Muscle layer of duodenum (tissue), 2 donors: Measurements from ENCODE around the gene DACH2.

Experiments
- H3K27ac ChIP-seq: one replicate; pipeline ENCODE4 v1.7.0; 2013; ENCODE audit warnings: mild to moderate bottlenecking, low read length
- H3K27me3 ChIP-seq: one replicate; pipeline ENCODE4 v1.7.0; 2013; ENCODE audit warnings: low read depth, mild to moderate bottlenecking, control low read depth, low read length
- H3K36me3 ChIP-seq, 2 donors: one replicate each; pipeline ENCODE4 v1.7.0; 2013; ENCODE audit warnings: low read length in 2 of 2, control low read depth in 1 of 2, mild to moderate bottlenecking in 1 of 2; ENCODE audit not compliant: insufficient read depth in 2 of 2, control insufficient read depth in 1 of 2
- H3K4me1 ChIP-seq, 2 donors: one replicate each; pipeline ENCODE4 v1.7.0; 2013; ENCODE audit warnings: low read length in 2 of 2, mild to moderate bottlenecking in 2 of 2, control low read depth in 1 of 2, moderate library complexity in 1 of 2; ENCODE audit not compliant: insufficient read depth in 2 of 2, control insufficient read depth in 1 of 2
- H3K4me3 ChIP-seq, 2 donors: one replicate each; pipeline ENCODE4 v1.7.0; 2013; ENCODE audit warnings: low read length in 2 of 2, low read depth in 1 of 2, mild to moderate bottlenecking in 1 of 2
- H3K9me3 ChIP-seq, 2 donors: one replicate each; pipeline ENCODE4 v1.7.0; 2013; ENCODE audit warnings: low read length in 2 of 2, control low read depth in 1 of 2, mild to moderate bottlenecking in 1 of 2; ENCODE audit not compliant: control insufficient read depth in 1 of 2
- donor health status: healthy.

DACH2 gene

GRCh38 chrX:86805241-86805640, 657.0 kb downstream of the DACH2 start:
- Histone ChIP-seq H3K9me3 (peaks cover 0 to 4% of the 10 kb centered on the region in 2 donors), H3K4me1 (no peaks in the 10 kb centered on the region), H3K27me3 (no peaks in the 10 kb centered on the region), H3K4me3 (no peak overlapping the region), H3K36me3 (no peaks in the 10 kb centered on the region), H3K27ac (no peak overlapping the region)

DNA sequence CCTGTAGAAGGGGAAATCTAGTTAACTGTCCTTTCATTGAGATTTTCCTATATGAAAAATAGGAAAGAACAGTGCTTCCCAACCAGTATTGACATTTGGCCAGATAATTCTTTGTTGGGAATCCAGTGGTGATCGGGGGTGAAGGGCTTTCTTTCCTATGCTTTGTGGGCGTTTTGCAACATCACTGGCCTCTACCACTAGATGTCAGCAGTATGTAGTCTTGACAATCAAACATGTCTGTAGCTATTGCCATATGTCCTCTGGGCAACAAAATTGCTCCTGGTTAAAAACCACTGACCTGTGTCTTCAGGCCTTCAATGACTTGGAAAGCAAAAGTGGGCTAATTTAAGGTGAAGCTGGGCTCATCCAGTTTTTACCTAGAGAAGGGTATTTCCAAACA, 658.5 kb downstream of the DACH2 start:
- Histone ChIP-seq H3K27ac (no peak overlapping the region), H3K36me3 (no peaks in the 10 kb centered on the region), H3K4me3 (no peak overlapping the region), H3K9me3 (peaks cover 0 to 4% of the 10 kb centered on the region in 2 donors), H3K4me1 (no peaks in the 10 kb centered on the region), H3K27me3 (no peaks in the 10 kb centered on the region)

GRCh38 chrX:86809651-86810050, 661.4 kb downstream of the DACH2 start:
- Histone ChIP-seq H3K27me3 (no peaks in the 10 kb centered on the region), H3K36me3 (no peaks in the 10 kb centered on the region), H3K4me1 (no peaks in the 10 kb centered on the region), H3K9me3 (peaks cover 0 to 4% of the 10 kb centered on the region in 2 donors), H3K4me3 (no peak overlapping the region), H3K27ac (no peak overlapping the region)

GRCh38 chrX:86829786-86830185, 681.5 kb downstream of the DACH2 start:
- Histone ChIP-seq H3K9me3 (no peaks in the 10 kb centered on the region), H3K36me3 (no peaks in the 10 kb centered on the region), H3K4me1 (no peaks in the 10 kb centered on the region), H3K27me3 (no peaks in the 10 kb centered on the region), H3K4me3 (no peak overlapping the region), H3K27ac (no peak overlapping the region)

- no peaks in the 10 kb centered on the region for H3K36me3 ChIP-seq
- no peak overlapping the region for H3K27ac ChIP-seq
- H3K4me3 ChIP-seq: no peak overlapping the region
- no peaks in the 10 kb centered on the region for H3K27me3 ChIP-seq
- no peaks in the 10 kb centered on the region for H3K4me1 ChIP-seq
- no peaks in the 10 kb centered on the region for H3K9me3 ChIP-seq
These were observed 682.4 kb downstream of the DACH2 start for GRCh38 chrX:86830685-86831084.

GRCh38 chrX:86845101-86845500, 696.9 kb downstream of the DACH2 start:
- Histone ChIP-seq H3K4me1 (no peaks in the 10 kb centered on the region), H3K27ac (no peak overlapping the region), H3K36me3 (no peaks in the 10 kb centered on the region), H3K27me3 (no peaks in the 10 kb centered on the region), H3K9me3 (peaks cover 0 to 2% of the 10 kb centered on the region in 2 donors), H3K4me3 (no peak overlapping the region)
